HepG2 (cell line): ENCODE results near the gene PRXL2B.

Experiments used
- CEBPB ChIP-seq: IDR thresholded peaks from 2 replicates; pipeline ENCODE4 v1.6.1; 2011; ENCODE audit warnings: low read depth, low read length, improper control_type of control experiment, borderline replicate concordance
- CTCF ChIP-seq: sonication (generic); formaldehyde crosslinking; IDR thresholded peaks from 2 replicates; pipeline ENCODE4 v1.5.0; 2020; ENCODE audit warnings: mild to moderate bottlenecking, missing genetic modification reagents, moderate library complexity
- FOSL1 ChIP-seq: sonication (generic); formaldehyde crosslinking; IDR thresholded peaks from 2 replicates; pipeline ENCODE4 v1.9.0; 2021; ENCODE audit warnings: missing genetic modification reagents, borderline replicate concordance
- FOXK1 ChIP-seq: sonication (generic); formaldehyde crosslinking; IDR thresholded peaks from 2 replicates; pipeline ENCODE4 v1.4.0; 2020; ENCODE audit warnings: low read depth, missing genetic modification reagents, borderline replicate concordance
- GABPB1 ChIP-seq: IDR thresholded peaks from 2 replicates; pipeline ENCODE4 v1.6.1; 2016; ENCODE audit warnings: mild to moderate bottlenecking, missing genetic modification reagents, moderate library complexity, missing compliant biosample characterization
- HNF1B ChIP-seq: sonication (generic); formaldehyde crosslinking; IDR thresholded peaks from 2 replicates; pipeline ENCODE4 v1.5.1; 2020; ENCODE audit warnings: mild to moderate bottlenecking, moderate library complexity, missing genetic modification reagents
- NR2C2 ChIP-seq: sonication (generic); formaldehyde crosslinking; IDR thresholded peaks from 2 replicates; pipeline ENCODE4 v1.4.0; 2020; ENCODE audit warnings: missing genetic modification reagents, mild to moderate bottlenecking, moderate library complexity, borderline replicate concordance
- SMARCC2 ChIP-seq: fragments of 450-650 bp; IDR thresholded peaks from 2 replicates; pipeline ENCODE4 v1.6.1; 2017; ENCODE audit warnings: antibody characterized with exemption, mild to moderate bottlenecking
- USF2 ChIP-seq, 2 experiments: sonication (generic) in 1 of 2; formaldehyde crosslinking in 1 of 2; IDR thresholded peaks; 2 replicates each; pipeline versions ENCODE4 v1.5.1 to v1.6.1; 2011 to 2020; ENCODE audit warnings: borderline replicate concordance in 1 of 2, low read depth in 1 of 2, low read length in 1 of 2, mild to moderate bottlenecking in 1 of 2, missing genetic modification reagents in 1 of 2, moderate library complexity in 1 of 2
- YY1 ChIP-seq: IDR thresholded peaks from 2 replicates; pipeline ENCODE4 v1.6.1; 2011; ENCODE audit warnings: low read length, low read depth, moderate library complexity, mild to moderate bottlenecking; ENCODE audit not compliant: insufficient read depth, insufficient replicate concordance
- ZNF878 ChIP-seq: sonication (generic); formaldehyde crosslinking; IDR thresholded peaks from 2 replicates; pipeline ENCODE4 v1.8.1; 2023; ENCODE audit warnings: mild to moderate bottlenecking, missing genetic modification reagents, moderate library complexity
- TF ChIP-seq, protein P1 (sequence below): sonication (generic); formaldehyde crosslinking; IDR thresholded peaks from 2 replicates; pipeline ENCODE4 v1.5.1; 2020; ENCODE audit warnings: missing genetic modification reagents, mild to moderate bottlenecking, borderline replicate concordance

DNA sequence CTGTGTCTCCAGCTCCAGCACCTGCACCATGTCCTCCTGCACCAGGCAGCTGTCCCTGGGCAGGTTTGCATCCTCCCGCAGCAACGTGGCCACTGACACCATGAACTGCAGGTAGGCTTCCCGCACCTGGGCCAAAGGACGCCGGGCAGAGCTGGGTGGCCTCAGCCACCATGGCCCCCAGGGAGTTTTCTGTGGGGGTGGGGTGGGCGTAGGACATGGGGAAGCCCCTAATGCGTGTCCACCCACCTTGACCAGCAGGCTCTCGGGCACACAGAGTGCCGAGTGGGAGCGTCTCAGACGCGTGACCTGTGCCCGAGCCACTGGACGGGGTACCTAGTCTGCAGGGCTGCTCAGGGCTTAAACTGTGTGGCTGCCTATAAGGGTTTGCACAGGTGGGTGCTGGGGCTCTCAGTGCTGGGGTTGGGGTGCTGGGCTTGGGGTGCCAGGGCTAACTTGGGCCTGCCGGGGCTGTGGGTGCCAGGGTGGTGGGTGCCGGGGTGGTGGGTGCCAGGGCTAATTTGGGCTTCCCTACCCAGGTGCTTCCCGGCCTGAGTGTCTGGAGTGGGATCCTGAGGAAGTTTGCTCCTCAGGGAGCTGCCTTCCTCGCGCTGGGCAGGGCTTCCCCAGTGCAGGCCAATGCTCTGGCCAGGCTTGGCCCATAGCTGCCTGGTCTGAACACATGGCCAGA lies 17.7 kb downstream of the PRXL2B start:
- TF ChIP-seq FOSL1 = no peak
- no peak for TF ChIP-seq CEBPB
- no peak for TF ChIP-seq FOXK1 (CRISPR knock-in tag)
- TF ChIP-seq, protein P1, sequence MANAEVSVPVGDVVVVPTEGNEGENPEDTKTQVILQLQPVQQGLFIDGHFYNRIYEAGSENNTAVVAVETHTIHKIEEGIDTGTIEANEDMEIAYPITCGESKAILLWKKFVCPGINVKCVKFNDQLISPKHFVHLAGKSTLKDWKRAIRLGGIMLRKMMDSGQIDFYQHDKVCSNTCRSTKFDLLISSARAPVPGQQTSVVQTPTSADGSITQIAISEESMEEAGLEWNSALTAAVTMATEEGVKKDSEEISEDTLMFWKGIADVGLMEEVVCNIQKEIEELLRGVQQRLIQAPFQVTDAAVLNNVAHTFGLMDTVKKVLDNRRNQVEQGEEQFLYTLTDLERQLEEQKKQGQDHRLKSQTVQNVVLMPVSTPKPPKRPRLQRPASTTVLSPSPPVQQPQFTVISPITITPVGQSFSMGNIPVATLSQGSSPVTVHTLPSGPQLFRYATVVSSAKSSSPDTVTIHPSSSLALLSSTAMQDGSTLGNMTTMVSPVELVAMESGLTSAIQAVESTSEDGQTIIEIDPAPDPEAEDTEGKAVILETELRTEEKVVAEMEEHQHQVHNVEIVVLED = no peak
- TF ChIP-seq ZNF878 (CRISPR knock-in tag) = no peak
- TF ChIP-seq CTCF (CRISPR knock-in tag) = no peak
- no peak for TF ChIP-seq YY1
- TF ChIP-seq HNF1B = no peak
- TF ChIP-seq NR2C2 (CRISPR knock-in tag) = no peak
- no peak for TF ChIP-seq GABPB1
- TF ChIP-seq SMARCC2 = no peak
- TF ChIP-seq USF2 (IDR thresholded peaks at IDR 0.05; ENCODE audit: low read depth, low read length) = no peak
- TF ChIP-seq USF2 (CRISPR knock-in tag; IDR thresholded peaks at IDR 0.05; ENCODE audit: borderline replicate concordance) = no peak
